Natural killer cell (primary cell): ENCODE data around the gene GRM4. TPM values are rescaled to one million over a fixed set of nuclear protein-coding genes. Genes with fewer than 3 reads are reported as not detected.

Experiments
- ATAC-seq, 3 donors: fragments of 150-1000 bp in 2 of 3; fragments of 200-7000 bp in 1 of 3; cut with Tn5 transposase; 1 replicate in 1 of 3; 2 replicates in 2 of 3; pipeline ENCODE4 v1.10.0; 2021; ENCODE audit warnings: mild to moderate bottlenecking in 2 of 3, moderate library complexity in 2 of 3
- DNase-seq, 2 donors: peaks; one replicate each; pipeline versions ENCODE4 v3.0.0 to v3.0.0-alpha.2; 2013 to 2021; ENCODE audit warnings: mixed read lengths in 1 of 2
- H3K27ac ChIP-seq: one replicate; pipeline ENCODE4 v1.5.1; 2013; ENCODE audit warnings: mild to moderate bottlenecking, low read length
- H3K27me3 ChIP-seq: one replicate; pipeline ENCODE4 v1.6.1; 2013; ENCODE audit warnings: low read length; ENCODE audit not compliant: control insufficient read depth, insufficient read depth
- H3K36me3 ChIP-seq: one replicate; pipeline ENCODE4 v1.6.1; 2013; ENCODE audit warnings: low read length; ENCODE audit not compliant: control insufficient read depth, insufficient read depth
- H3K4me1 ChIP-seq: one replicate; pipeline ENCODE4 v1.6.1; 2013; ENCODE audit warnings: low read length; ENCODE audit not compliant: control insufficient read depth, insufficient read depth
- H3K4me3 ChIP-seq: one replicate; pipeline ENCODE4 v1.5.1; 2013; ENCODE audit warnings: low read length
- H3K9me3 ChIP-seq: one replicate; pipeline ENCODE4 v1.6.1; 2013; ENCODE audit warnings: low read length; ENCODE audit not compliant: control insufficient read depth, insufficient read depth
- H3K27ac Mint-ChIP-seq, 2 donors: one replicate each; pipeline ENCODE4 v1.8.0; 2022; ENCODE audit warnings: mild to moderate bottlenecking in 2 of 2, mixed read lengths in 2 of 2, moderate library complexity in 1 of 2
- H3K27me3 Mint-ChIP-seq, 2 donors: one replicate each; pipeline ENCODE4 v1.8.0; 2022; ENCODE audit warnings: low read depth in 2 of 2, mixed read lengths in 2 of 2
- H3K36me3 Mint-ChIP-seq: one replicate; pipeline ENCODE4 v1.8.0; 2022; ENCODE audit warnings: mixed read lengths
- H3K4me1 Mint-ChIP-seq, 2 donors: one replicate each; pipeline ENCODE4 v1.8.0; 2022; ENCODE audit warnings: mixed read lengths in 2 of 2
- H3K4me3 Mint-ChIP-seq: one replicate; pipeline ENCODE4 v1.8.0; 2022; ENCODE audit warnings: mild to moderate bottlenecking, moderate library complexity, mixed read lengths
- H3K9me3 Mint-ChIP-seq, 2 donors: one replicate each; pipeline ENCODE4 v1.8.0; 2022; ENCODE audit warnings: mixed read lengths in 2 of 2
- CTCF ChIP-seq: fragments of 200-600 bp; IDR thresholded peaks from one replicate; pipeline ENCODE4 v1.8.0; 2022; ENCODE audit warnings: antibody characterized with exemption
- WGBS: methylation state at CpG from one replicate; pipeline ENCODE4 v1.1.7; 2013; ENCODE audit warnings: missing lambda C conversion rate; ENCODE audit not compliant: insufficient coverage; 5-methylcytosine and 5-hydroxymethylcytosine counted together
- intact Hi-C: fragments of 100-400 bp; cut with micrococcal nuclease; formaldehyde crosslinking; loops from one replicate; pipeline ENCODE4 v1.14.2; 2022
- total RNA-seq, 4 donors: library from RNA; stranded (reverse); fragments of 120-200 nt in 1 of 4; gene quantifications; one replicate each; pipeline versions ENCODE4 v1.2.3 to v1.2.4, GENCODE V29; 2013 to 2022

Gene GRM4
- total RNA-seq, 3 donors from 2014 or later (not counting 1 experiment from before 2014, with no cell fraction given) = not detected

- Mint-ChIP-seq H3K36me3 (no peaks in the 10 kb centered on the region), H3K4me1 (no peaks in the 10 kb centered on the region), H3K4me3 (no peak overlapping the region), H3K9me3 (no peaks in the 10 kb centered on the region), H3K27me3 (peaks cover under 1 to 6% of the 10 kb centered on the region in 2 donors), H3K27ac (no peak overlapping the region)
- Histone ChIP-seq H3K27me3 (no peaks in the 10 kb centered on the region), H3K4me1 (no peaks in the 10 kb centered on the region), H3K9me3 (no peaks in the 10 kb centered on the region), H3K27ac (no peak overlapping the region), H3K4me3 (no peak overlapping the region), H3K36me3 (no peaks in the 10 kb centered on the region)
- ATAC-seq = no peak
- 82% methylated on average over 7 of the region's 7 CpGs for WGBS
- no peak for DNase-seq
- TF ChIP-seq CTCF = no peak
- intact Hi-C loops = no loop called here
Measured at GRCh38 chr6:34062815-34063214, 83.1 kb downstream of the GRM4 start.

- ATAC-seq (no peak), DNase-seq (no peak)
- H3K9me3 Mint-ChIP-seq = no peaks in the 10 kb centered on the region
- intact Hi-C loops = no loop called here
- no peak overlapping the region for H3K27ac ChIP-seq
- H3K4me3 Mint-ChIP-seq = no peak overlapping the region
- no peak overlapping the region for H3K27ac Mint-ChIP-seq
- no peaks in the 10 kb centered on the region for H3K4me1 Mint-ChIP-seq
- H3K27me3 Mint-ChIP-seq = peaks cover 6 to 7% of the 10 kb centered on the region in 2 donors
- TF ChIP-seq CTCF = no peak
- WGBS = 95% methylated on average over 2 of the region's 3 CpGs
- no peaks in the 10 kb centered on the region for H3K36me3 Mint-ChIP-seq
- H3K9me3 ChIP-seq = no peaks in the 10 kb centered on the region
- H3K36me3 ChIP-seq = no peaks in the 10 kb centered on the region
- H3K4me3 ChIP-seq = no peak overlapping the region
- H3K27me3 ChIP-seq = no peaks in the 10 kb centered on the region
- no peaks in the 10 kb centered on the region for H3K4me1 ChIP-seq
Measured at GRCh38 chr6:34062156-34062555, 83.7 kb downstream of the GRM4 start.

- Mint-ChIP-seq H3K27me3 (peaks cover 6 to 7% of the 10 kb centered on the region in 2 donors), H3K4me3 (no peak overlapping the region), H3K36me3 (no peaks in the 10 kb centered on the region), H3K9me3 (no peaks in the 10 kb centered on the region), H3K27ac (no peak overlapping the region), H3K4me1 (no peaks in the 10 kb centered on the region)
- 85% methylated on average over 2 of the region's 3 CpGs for WGBS
- no peaks in the 10 kb centered on the region for H3K36me3 ChIP-seq
- H3K27ac ChIP-seq = no peak overlapping the region
- DNase-seq (no peak), ATAC-seq (no peak)
- H3K4me1 ChIP-seq = no peaks in the 10 kb centered on the region
- H3K27me3 ChIP-seq = no peaks in the 10 kb centered on the region
- no peak overlapping the region for H3K4me3 ChIP-seq
- TF ChIP-seq CTCF = no peak
- intact Hi-C loops = no loop called here
- no peaks in the 10 kb centered on the region for H3K9me3 ChIP-seq
Measured at GRCh38 chr6:34061348-34061747, 84.5 kb downstream of the GRM4 start.

- Histone ChIP-seq H3K27ac (no peak overlapping the region), H3K4me1 (no peaks in the 10 kb centered on the region), H3K36me3 (no peaks in the 10 kb centered on the region), H3K4me3 (no peak overlapping the region), H3K9me3 (no peaks in the 10 kb centered on the region), H3K27me3 (no peaks in the 10 kb centered on the region)
- no peak for TF ChIP-seq CTCF
- no peaks in the 10 kb centered on the region for H3K9me3 Mint-ChIP-seq
- peaks cover 15 to 19% of the 10 kb centered on the region in 2 donors for H3K27me3 Mint-ChIP-seq
- peaks cover 5 to 7% of the 10 kb centered on the region in 2 donors for H3K4me1 Mint-ChIP-seq
- no peaks in the 10 kb centered on the region for H3K36me3 Mint-ChIP-seq
- H3K4me3 Mint-ChIP-seq = no peak overlapping the region
- ATAC-seq = no peak
- intact Hi-C loops = no loop called here
- no peak overlapping the region for H3K27ac Mint-ChIP-seq
- DNase-seq = no peak
- 80% methylated on average over 3 of the region's 3 CpGs for WGBS
Measured at GRCh38 chr6:34059914-34060313, 86.0 kb downstream of the GRM4 start.
